ENCODE results near the gene SLC41A1.
A peak's percentile ranks its signal among the peaks of the same experiment; 100 is the strongest.

SLC41A1 gene

GRCh38 chr1:205798577-205798976, 14.4 kb downstream of the SLC41A1 start:
- TF ChIP-seq CTCF (conservative IDR thresholded peaks at IDR 0.05; ENCODE audit: low read length) = no peak
- DNase-seq (ENCODE audit: low read depth) = no peak
- H3K4me3 ChIP-seq (ENCODE audit: low read length) = no peak overlapping the region

GRCh38 chr1:205797168-205797567, 15.8 kb downstream of the SLC41A1 start:
- no peak for TF ChIP-seq CTCF (conservative IDR thresholded peaks at IDR 0.05; ENCODE audit: low read length)
- no peak overlapping the region for H3K4me3 ChIP-seq (ENCODE audit: low read length)
- DNase-seq (ENCODE audit: low read depth) = no peak

GRCh38 chr1:205794011-205794730, 18.8 kb downstream of the SLC41A1 start:
- no peak for DNase-seq (ENCODE audit: low read depth)
- H3K4me3 ChIP-seq (ENCODE audit: low read length) = no peak overlapping the region
- TF ChIP-seq CTCF (conservative IDR thresholded peaks at IDR 0.05; ENCODE audit: low read length) = no peak

GRCh38 chr1:205792961-205793673, 19.9 kb downstream of the SLC41A1 start:
- H3K4me3 ChIP-seq (ENCODE audit: low read length) = no peak overlapping the region
- no peak for TF ChIP-seq CTCF (conservative IDR thresholded peaks at IDR 0.05; ENCODE audit: low read length)
- no peak for DNase-seq (ENCODE audit: low read depth)

- DNase-seq (ENCODE audit: low read depth) = no peak
- TF ChIP-seq CTCF (conservative IDR thresholded peaks at IDR 0.05; ENCODE audit: low read length) = no peak
- no peak overlapping the region for H3K4me3 ChIP-seq (ENCODE audit: low read length)
Measured at GRCh38 chr1:205792481-205792881, 20.5 kb downstream of the SLC41A1 start.

GRCh38 chr1:205791568-205792180, 21.3 kb downstream of the SLC41A1 start:
- H3K4me3 ChIP-seq (ENCODE audit: low read length) = no peak overlapping the region
- peak; percentile 93 for TF ChIP-seq CTCF (conservative IDR thresholded peaks at IDR 0.05; ENCODE audit: low read length)
- DNase-seq (ENCODE audit: low read depth) = peak; percentile 44
